ENCODE measurements around the gene LMTK2. TPM values are rescaled to one million over a fixed set of nuclear protein-coding genes. Genes with fewer than 3 reads are reported as not detected.

Gene LMTK2
- polyA plus RNA-seq, 1 donor from 2014 or later = 11.9 TPM

DNA sequence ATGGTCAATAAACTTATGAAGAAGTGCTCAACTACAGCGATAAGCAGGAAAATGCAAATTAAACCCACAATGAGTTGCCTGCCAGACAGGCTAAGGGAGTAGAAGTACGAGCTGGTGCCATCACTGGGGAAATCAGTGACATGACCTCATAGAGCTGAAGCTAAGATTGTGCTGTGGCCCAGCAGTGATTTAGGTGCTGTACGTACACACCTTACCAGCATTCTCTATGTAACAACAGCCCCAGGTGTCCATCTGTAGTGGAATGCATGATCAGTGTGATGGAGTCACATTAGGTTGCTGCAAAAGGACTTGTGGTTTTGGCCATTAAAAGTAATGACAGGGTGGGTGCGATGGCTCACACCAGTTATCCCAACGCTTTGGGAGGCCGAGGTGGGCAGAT, 151.0 kb downstream of the LMTK2 start:
- no peaks in the 10 kb centered on the region for H3F3A ChIP-seq (ENCODE audit: insufficient read depth, low read length, poor library complexity, severe bottlenecking)
- H3K79me2 ChIP-seq (replicated peaks; ENCODE audit: insufficient read depth, low read length) = peaks cover 11% of the 10 kb centered on the region
- no peaks in the 10 kb centered on the region for H3K9me3 ChIP-seq (ENCODE audit: low read length)
- H4K20me1 ChIP-seq (ENCODE audit: insufficient read depth) = no peaks in the 10 kb centered on the region
- no peak overlapping the region for H3K27ac ChIP-seq (ENCODE audit: low read length)
- no peak overlapping the region for H2AFZ ChIP-seq (ENCODE audit: low read depth, low read length)
- H3K4me2 ChIP-seq (ENCODE audit: low read length) = no peak overlapping the region
- H3K27me3 ChIP-seq (ENCODE audit: insufficient read depth, low read depth, low read length) = no peaks in the 10 kb centered on the region
- H3K9me2 ChIP-seq (ENCODE audit: insufficient read depth, low read length) = no peaks in the 10 kb centered on the region
- TF ChIP-seq, protein P1, sequence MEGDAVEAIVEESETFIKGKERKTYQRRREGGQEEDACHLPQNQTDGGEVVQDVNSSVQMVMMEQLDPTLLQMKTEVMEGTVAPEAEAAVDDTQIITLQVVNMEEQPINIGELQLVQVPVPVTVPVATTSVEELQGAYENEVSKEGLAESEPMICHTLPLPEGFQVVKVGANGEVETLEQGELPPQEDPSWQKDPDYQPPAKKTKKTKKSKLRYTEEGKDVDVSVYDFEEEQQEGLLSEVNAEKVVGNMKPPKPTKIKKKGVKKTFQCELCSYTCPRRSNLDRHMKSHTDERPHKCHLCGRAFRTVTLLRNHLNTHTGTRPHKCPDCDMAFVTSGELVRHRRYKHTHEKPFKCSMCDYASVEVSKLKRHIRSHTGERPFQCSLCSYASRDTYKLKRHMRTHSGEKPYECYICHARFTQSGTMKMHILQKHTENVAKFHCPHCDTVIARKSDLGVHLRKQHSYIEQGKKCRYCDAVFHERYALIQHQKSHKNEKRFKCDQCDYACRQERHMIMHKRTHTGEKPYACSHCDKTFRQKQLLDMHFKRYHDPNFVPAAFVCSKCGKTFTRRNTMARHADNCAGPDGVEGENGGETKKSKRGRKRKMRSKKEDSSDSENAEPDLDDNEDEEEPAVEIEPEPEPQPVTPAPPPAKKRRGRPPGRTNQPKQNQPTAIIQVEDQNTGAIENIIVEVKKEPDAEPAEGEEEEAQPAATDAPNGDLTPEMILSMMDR (IDR thresholded peaks at IDR 0.05; ENCODE audit: poor library complexity, severe bottlenecking) = no peak
- no peak for TF ChIP-seq RAD21 (conservative IDR thresholded peaks at IDR 0.05)
- TF ChIP-seq EP300 (conservative IDR thresholded peaks at IDR 0.05; ENCODE audit: poor library complexity, severe bottlenecking) = no peak
- TF ChIP-seq SMC3 (conservative IDR thresholded peaks at IDR 0.05; ENCODE audit: poor library complexity) = no peak
- TF ChIP-seq MXI1 (conservative IDR thresholded peaks at IDR 0.05; ENCODE audit: poor library complexity, severe bottlenecking) = no peak
- TF ChIP-seq, protein P2, sequence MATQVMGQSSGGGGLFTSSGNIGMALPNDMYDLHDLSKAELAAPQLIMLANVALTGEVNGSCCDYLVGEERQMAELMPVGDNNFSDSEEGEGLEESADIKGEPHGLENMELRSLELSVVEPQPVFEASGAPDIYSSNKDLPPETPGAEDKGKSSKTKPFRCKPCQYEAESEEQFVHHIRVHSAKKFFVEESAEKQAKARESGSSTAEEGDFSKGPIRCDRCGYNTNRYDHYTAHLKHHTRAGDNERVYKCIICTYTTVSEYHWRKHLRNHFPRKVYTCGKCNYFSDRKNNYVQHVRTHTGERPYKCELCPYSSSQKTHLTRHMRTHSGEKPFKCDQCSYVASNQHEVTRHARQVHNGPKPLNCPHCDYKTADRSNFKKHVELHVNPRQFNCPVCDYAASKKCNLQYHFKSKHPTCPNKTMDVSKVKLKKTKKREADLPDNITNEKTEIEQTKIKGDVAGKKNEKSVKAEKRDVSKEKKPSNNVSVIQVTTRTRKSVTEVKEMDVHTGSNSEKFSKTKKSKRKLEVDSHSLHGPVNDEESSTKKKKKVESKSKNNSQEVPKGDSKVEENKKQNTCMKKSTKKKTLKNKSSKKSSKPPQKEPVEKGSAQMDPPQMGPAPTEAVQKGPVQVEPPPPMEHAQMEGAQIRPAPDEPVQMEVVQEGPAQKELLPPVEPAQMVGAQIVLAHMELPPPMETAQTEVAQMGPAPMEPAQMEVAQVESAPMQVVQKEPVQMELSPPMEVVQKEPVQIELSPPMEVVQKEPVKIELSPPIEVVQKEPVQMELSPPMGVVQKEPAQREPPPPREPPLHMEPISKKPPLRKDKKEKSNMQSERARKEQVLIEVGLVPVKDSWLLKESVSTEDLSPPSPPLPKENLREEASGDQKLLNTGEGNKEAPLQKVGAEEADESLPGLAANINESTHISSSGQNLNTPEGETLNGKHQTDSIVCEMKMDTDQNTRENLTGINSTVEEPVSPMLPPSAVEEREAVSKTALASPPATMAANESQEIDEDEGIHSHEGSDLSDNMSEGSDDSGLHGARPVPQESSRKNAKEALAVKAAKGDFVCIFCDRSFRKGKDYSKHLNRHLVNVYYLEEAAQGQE (IDR thresholded peaks at IDR 0.05; ENCODE audit: borderline replicate concordance) = no peak
- H3K36me3 ChIP-seq (ENCODE audit: insufficient read depth, low read length) = no peaks in the 10 kb centered on the region
- H3K9ac ChIP-seq (ENCODE audit: low read length) = no peak overlapping the region
- no peak overlapping the region for H3K4me3 ChIP-seq (ENCODE audit: low read length)

Other genes with a start within 250 kb of the LMTK2 start
- gene ASNS, start 234.5 kb upstream of the LMTK2 start, polyA plus RNA-seq = 176 and 198 TPM in 2 replicates
- not detected in 2 replicates for gene OCM2, start 116.7 kb upstream of the LMTK2 start, polyA plus RNA-seq
- not detected in 2 replicates for gene BHLHA15, start 104.6 kb downstream of the LMTK2 start, polyA plus RNA-seq
- 46.6 and 50.8 TPM in 2 replicates for gene TECPR1, start 145.4 kb downstream of the LMTK2 start, polyA plus RNA-seq
- 55.6 and 57.6 TPM in 2 replicates for gene BRI3, start 174.8 kb downstream of the LMTK2 start, polyA plus RNA-seq

Data from neural cell (in vitro differentiated cells).